CD14-positive monocyte (primary cell): ENCODE measurements around the gene SEC24C. TPM values are rescaled to one million over a fixed set of nuclear protein-coding genes. Genes with fewer than 3 reads are reported as not detected.
A peak's percentile ranks its signal among the peaks of the same experiment; 100 is the strongest.

Experiments used
- DNase-seq, 3 donors: peaks; one replicate each; pipeline ENCODE4 v3.0.0-alpha.2; 2011 to 2022
- H2AFZ ChIP-seq: 2 replicates; pipeline ENCODE4 v1.6.0; 2012; ENCODE audit warnings: mild to moderate bottlenecking, low read depth, low read length, inconsistent platforms; ENCODE audit not compliant: insufficient read depth, poor library complexity, severe bottlenecking
- H3K27ac ChIP-seq, 2 donors: 1 replicate in 1 of 2; 2 replicates in 1 of 2; pipeline ENCODE4 v1.5.1; 2012 to 2013; ENCODE audit warnings: low read length in 2 of 2, control low read depth in 1 of 2, inconsistent platforms in 1 of 2, low read depth in 1 of 2, mild to moderate bottlenecking in 1 of 2
- H3K27me3 ChIP-seq, 2 donors: one replicate each; pipeline versions ENCODE4 v1.6.0 to v1.6.1; 2011 to 2013; ENCODE audit warnings: low read length in 2 of 2; ENCODE audit not compliant: control insufficient read depth in 2 of 2, insufficient read depth in 2 of 2
- H3K36me3 ChIP-seq, 2 donors: replicated peaks in 1 of 2; 1 replicate in 1 of 2; 2 replicates in 1 of 2; pipeline versions ENCODE4 v1.5.1 to v1.6.1; 2012 to 2013; ENCODE audit warnings: low read length in 2 of 2, control low read depth in 1 of 2, inconsistent platforms in 1 of 2, mild to moderate bottlenecking in 1 of 2; ENCODE audit not compliant: insufficient read depth in 2 of 2, control insufficient read depth in 1 of 2
- H3K4me1 ChIP-seq, 2 donors: 1 replicate in 1 of 2; 2 replicates in 1 of 2; pipeline versions ENCODE4 v1.5.1 to v1.6.1; 2012 to 2013; ENCODE audit warnings: low read length in 2 of 2, control low read depth in 1 of 2, inconsistent platforms in 1 of 2, mild to moderate bottlenecking in 1 of 2, moderate library complexity in 1 of 2; ENCODE audit not compliant: insufficient read depth in 2 of 2, control insufficient read depth in 1 of 2
- H3K4me2 ChIP-seq: replicated peaks from 2 replicates; pipeline ENCODE3; 2012; ENCODE audit warnings: low read length, moderate library complexity, mild to moderate bottlenecking; ENCODE audit not compliant: poor library complexity, severe bottlenecking; ENCODE audit errors: extremely low read depth
- H3K4me3 ChIP-seq, 3 experiments: fragments of 200-600 bp in 1 of 3; sonication (generic) in 1 of 3; replicated peaks in 1 of 3; 1 replicate in 2 of 3; 2 replicates in 1 of 3; pipeline ENCODE4 v1.5.1; 2011 to 2013; ENCODE audit warnings: low read length in 3 of 3, mild to moderate bottlenecking in 3 of 3, control low read depth in 2 of 3, low read depth in 2 of 3, inconsistent platforms in 1 of 3, moderate library complexity in 1 of 3
- H3K79me2 ChIP-seq: 2 replicates; pipeline ENCODE4 v1.6.0; 2012; ENCODE audit warnings: mild to moderate bottlenecking, control low read depth, inconsistent platforms, low read length, moderate library complexity; ENCODE audit not compliant: insufficient read depth
- H3K9ac ChIP-seq: 2 replicates; pipeline ENCODE4 v1.6.0; 2017; ENCODE audit warnings: low read length, mild to moderate bottlenecking; ENCODE audit not compliant: insufficient read depth, poor library complexity, severe bottlenecking
- H3K9me3 ChIP-seq, 2 donors: replicated peaks in 1 of 2; 1 replicate in 1 of 2; 2 replicates in 1 of 2; pipeline versions ENCODE4 v1.5.1 to v1.6.1; 2012 to 2013; ENCODE audit warnings: low read length in 2 of 2, control low read depth in 1 of 2; ENCODE audit not compliant: control insufficient read depth in 1 of 2, insufficient read depth in 1 of 2
- H4K20me1 ChIP-seq: 2 replicates; pipeline ENCODE4 v1.6.0; 2012; ENCODE audit warnings: mild to moderate bottlenecking, low read length, control low read depth, moderate library complexity; ENCODE audit not compliant: insufficient read depth
- H3K27ac Mint-ChIP-seq, 7 donors: one replicate each; pipeline ENCODE4 v1.8.0; 2020; ENCODE audit warnings: mild to moderate bottlenecking in 7 of 7, mixed read lengths in 7 of 7, moderate library complexity in 6 of 7, inconsistent platforms in 2 of 7
- H3K27me3 Mint-ChIP-seq, 3 donors: one replicate each; pipeline ENCODE4 v1.8.0; 2021 to 2022; ENCODE audit warnings: low read depth in 3 of 3, mild to moderate bottlenecking in 3 of 3, mixed read lengths in 3 of 3, moderate library complexity in 3 of 3, inconsistent platforms in 1 of 3
- H3K36me3 Mint-ChIP-seq, 2 donors: one replicate each; pipeline ENCODE4 v1.8.0; 2020; ENCODE audit warnings: mixed read lengths in 2 of 2, inconsistent platforms in 1 of 2, mild to moderate bottlenecking in 1 of 2
- H3K4me1 Mint-ChIP-seq: one replicate; pipeline ENCODE4 v1.8.0; 2020; ENCODE audit warnings: mild to moderate bottlenecking, mixed read lengths
- H3K4me3 Mint-ChIP-seq, 2 donors: one replicate each; pipeline ENCODE4 v1.8.0; 2020; ENCODE audit warnings: mild to moderate bottlenecking in 2 of 2, mixed read lengths in 2 of 2, moderate library complexity in 1 of 2
- H3K9me3 Mint-ChIP-seq, 7 donors: one replicate each; pipeline ENCODE4 v1.8.0; 2020 to 2022; ENCODE audit warnings: mixed read lengths in 7 of 7, mild to moderate bottlenecking in 6 of 7, moderate library complexity in 6 of 7, inconsistent platforms in 2 of 7
- CTCF ChIP-seq: fragments of 200-600 bp; IDR thresholded peaks from one replicate; pipeline ENCODE4 v1.8.0; 2022; ENCODE audit warnings: antibody characterized with exemption, mild to moderate bottlenecking
- WGBS: methylation state at CpG from one replicate; pipeline ENCODE4 v1.1.5; 2013; ENCODE audit warnings: missing lambda C conversion rate; ENCODE audit not compliant: insufficient coverage; 5-methylcytosine and 5-hydroxymethylcytosine counted together
- intact Hi-C, 2 donors: fragments of 100-400 bp; cut with micrococcal nuclease; formaldehyde crosslinking; loops; one replicate each; pipeline versions ENCODE4 v1.15.0 to v1.15.1; 2023
- polyA plus RNA-seq, 3 donors: library from polyadenylated mRNA; depleted of rRNA in 1 of 3; unstranded in 2 of 3; stranded (reverse) in 1 of 3; fragments of 300-500 nt in 2 of 3; fragments of >200 nt in 1 of 3; fragmentation: Illumina TruSeq in 2 of 3; gene quantifications; 1 replicate in 2 of 3; 2 replicates in 1 of 3; pipeline ENCODE4 v1.2.3, GENCODE V29; 2012 to 2021

SEC24C gene
- polyA plus RNA-seq, 3 donors, result 25.7 to 65.8 (median 44.8) TPM

- H3K4me3 ChIP-seq, result peak overlapping the region; percentile 69 to 93 (median 72)
- H3K36me3 ChIP-seq, result peaks cover 51 to 61% of the 10 kb centered on the region in 2 donors
- Mint-ChIP-seq H3K36me3 (peaks cover 57 to 64% of the 10 kb centered on the region in 2 donors), H3K4me3 (peak overlapping the region; percentile 90 to 94), H3K4me1 (peaks cover 39% of the 10 kb centered on the region), H3K9me3 (peaks cover 0 to under 1% (median 0%) of the 10 kb centered on the region in 7 donors), H3K27ac (peak overlapping the region; percentile 92 to 97 (median 93)), H3K27me3 (no peaks in the 10 kb centered on the region)
- H3K79me2 ChIP-seq, result peaks cover 54% of the 10 kb centered on the region
- TF ChIP-seq CTCF, result no peak
- H3K4me2 ChIP-seq, result peak overlapping the region; percentile 91
- peak overlapping the region; percentile 81 to 91 for H3K27ac ChIP-seq
- DNase-seq, result peak in 2 of 3 donors; percentile 16 to 40
- peak overlapping the region; percentile 60 for H2AFZ ChIP-seq
- peaks cover 27 to 31% of the 10 kb centered on the region in 2 donors for H3K4me1 ChIP-seq
- under 1% methylated on average over 63 of the region's 63 CpGs for WGBS
- H3K27me3 ChIP-seq, result no peaks in the 10 kb centered on the region
- intact Hi-C loops, result loop anchor here (2.0 to 5.0 kb wide), 2 partner anchors 24 to 66 kb away; no protein-coding TSS in a partner anchor
- H3K9ac ChIP-seq, result peak overlapping the region; percentile 94
- peaks cover 25% of the 10 kb centered on the region for H4K20me1 ChIP-seq
- no peaks in the 10 kb centered on the region for H3K9me3 ChIP-seq
Measured at GRCh38 chr10:73810735-73811465, 66.7 kb downstream of the SEC24C start.

- 91% methylated on average over 3 of the region's 4 CpGs for WGBS
- H3K36me3 ChIP-seq, result peaks cover 33 to 53% of the 10 kb centered on the region in 2 donors
- Mint-ChIP-seq H3K27me3 (peaks cover 0 to 2% (median 0%) of the 10 kb centered on the region in 3 donors), H3K27ac (peak overlapping the region in 4 of 7 donors; percentile 26 to 71 (median 44)), H3K4me1 (peaks cover 47% of the 10 kb centered on the region), H3K36me3 (peaks cover 47 to 58% of the 10 kb centered on the region in 2 donors), H3K4me3 (no peak overlapping the region), H3K9me3 (no peaks in the 10 kb centered on the region)
- no peak for TF ChIP-seq CTCF
- peaks cover 45 to 49% of the 10 kb centered on the region in 2 donors for H3K4me1 ChIP-seq
- DNase-seq, result no peak
- H3K9me3 ChIP-seq, result no peaks in the 10 kb centered on the region
- no peak overlapping the region for H3K27ac ChIP-seq
- H3K4me2 ChIP-seq, result peak overlapping the region; percentile 37
- peaks cover 39% of the 10 kb centered on the region for H3K79me2 ChIP-seq
- H3K27me3 ChIP-seq, result no peaks in the 10 kb centered on the region
- H3K9ac ChIP-seq, result no peak overlapping the region
- H3K4me3 ChIP-seq, result no peak overlapping the region
- peaks cover 8% of the 10 kb centered on the region for H4K20me1 ChIP-seq
- H2AFZ ChIP-seq, result no peak overlapping the region
- intact Hi-C loops, result loop anchor here in 1 of 2 donors (5.0 kb wide), 1 partner anchor 65 kb away; no protein-coding TSS in a partner anchor
Measured at GRCh38 chr10:73812657-73813056, 68.5 kb downstream of the SEC24C start.
